Suprapubic skin (tissue), 4 donors: ENCODE measurements around the gene MAD1L1. TPM values are rescaled to one million over a fixed set of nuclear protein-coding genes. Genes with fewer than 3 reads are reported as not detected.

Experiments
- DNase-seq, 2 donors: peaks; one replicate each; pipeline ENCODE4 v3.0.0-alpha.2; 2019; ENCODE audit warnings: low spot score in 2 of 2
- H3K27ac ChIP-seq: fragments of 200-600 bp; sonication (generic); one replicate; pipeline ENCODE4 v1.5.1; 2019
- H3K27me3 ChIP-seq: fragments of 200-600 bp; sonication (generic); one replicate; pipeline ENCODE4 v1.5.1; 2019
- H3K36me3 ChIP-seq: fragments of 200-600 bp; sonication (generic); one replicate; pipeline ENCODE4 v1.5.1; 2019
- H3K4me1 ChIP-seq: fragments of 200-600 bp; sonication (generic); one replicate; pipeline ENCODE4 v1.5.1; 2019
- H3K4me3 ChIP-seq: fragments of 200-600 bp; sonication (generic); one replicate; pipeline ENCODE4 v1.5.1; 2019; ENCODE audit warnings: mild to moderate bottlenecking
- H3K9me3 ChIP-seq: fragments of 200-600 bp; sonication (generic); one replicate; pipeline ENCODE4 v1.5.1; 2019
- CTCF ChIP-seq, 2 donors: fragments of 200-600 bp in 1 of 2; fragments of 450-650 bp in 1 of 2; sonication (generic) in 1 of 2; IDR thresholded peaks; one replicate each; pipeline ENCODE4 v1.5.1; 2016 to 2019; ENCODE audit warnings: antibody characterized with exemption in 2 of 2, mild to moderate bottlenecking in 1 of 2, moderate library complexity in 1 of 2
- EP300 ChIP-seq: sonication (generic); formaldehyde crosslinking; IDR thresholded peaks from one replicate; pipeline ENCODE4 v1.6.1; 2017; ENCODE audit warnings: antibody characterized with exemption
- POLR2A ChIP-seq, 2 donors: fragments of 450-650 bp; IDR thresholded peaks; one replicate each; pipeline ENCODE4 v1.6.1; 2017; ENCODE audit warnings: antibody characterized with exemption in 2 of 2, mild to moderate bottlenecking in 2 of 2, moderate library complexity in 2 of 2
- POLR2AphosphoS5 ChIP-seq, 3 donors: sonication (generic); formaldehyde crosslinking; IDR thresholded peaks; one replicate each; pipeline ENCODE4 v1.6.1; 2017; ENCODE audit warnings: antibody characterized with exemption in 3 of 3
- WGBS: methylation state at CpG from one replicate; pipeline ENCODE4 v1.1.5; 2018; 5-methylcytosine and 5-hydroxymethylcytosine counted together
- total RNA-seq, 4 donors: library from RNA; depleted of rRNA; stranded (reverse); fragments of >200 nt; gene quantifications; one replicate each; pipeline ENCODE4 v1.1.0, GENCODE V29; 2016

The MAD1L1 gene
- total RNA-seq, 4 donors from 2014 or later: 53.2 to 69.8 (median 62.2) TPM

DNA sequence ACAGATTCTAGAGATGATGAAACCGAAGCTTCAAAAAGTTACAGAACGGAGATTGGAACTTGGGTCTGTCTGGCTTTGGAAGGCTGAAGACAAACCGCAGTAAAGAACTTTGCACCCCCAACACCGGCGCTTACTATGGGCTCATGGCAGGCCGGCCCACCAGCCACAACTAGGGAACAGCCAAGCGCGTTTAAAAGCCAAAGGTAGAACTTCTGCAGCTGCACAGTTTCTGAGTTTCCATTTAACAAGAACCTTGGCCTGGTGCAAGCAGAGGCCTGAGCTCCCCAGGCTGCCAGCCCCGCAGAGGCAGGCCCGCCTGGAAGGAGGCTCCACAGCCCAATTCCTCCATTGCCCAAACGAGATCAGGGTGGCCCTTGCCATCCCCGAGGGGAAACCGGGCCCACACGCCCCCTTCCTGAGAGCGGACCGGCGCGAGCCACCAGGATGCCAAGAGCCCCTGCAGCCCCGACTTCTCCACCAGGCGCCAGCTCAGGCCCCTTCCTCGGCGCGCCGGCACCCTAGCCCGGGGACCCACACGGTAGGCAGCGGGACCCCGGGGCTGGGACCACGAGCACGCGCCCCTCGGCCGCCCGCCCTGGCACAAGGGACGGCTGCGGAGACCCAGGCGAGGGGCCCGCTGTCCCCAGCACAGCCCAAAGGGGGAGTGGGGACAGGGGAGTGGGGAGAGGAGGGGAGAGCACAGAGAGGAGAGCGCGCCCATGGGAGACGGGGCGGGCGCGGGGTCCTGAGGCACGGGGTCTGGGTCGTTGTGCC lies 566 bp downstream of the MAD1L1 start:
- WGBS: 3% methylated on average over 14 of the region's 46 CpGs
- Histone ChIP-seq H3K27me3 (no peaks in the 10 kb centered on the region), H3K9me3 (no peaks in the 10 kb centered on the region), H3K27ac (peak overlapping the region; percentile 20), H3K4me3 (peak overlapping the region; percentile 58), H3K36me3 (peaks cover 19% of the 10 kb centered on the region), H3K4me1 (peaks cover 25% of the 10 kb centered on the region)
- DNase-seq: no peak
- TF ChIP-seq CTCF (IDR thresholded peaks at IDR 0.05) (no peak), POLR2A (IDR thresholded peaks at IDR 0.05) (no peak), EP300 (no peak), POLR2AphosphoS5 (IDR thresholded peaks at IDR 0.05) (no peak)

- no peak for DNase-seq
- Histone ChIP-seq H3K9me3 (no peaks in the 10 kb centered on the region), H3K36me3 (peaks cover 19% of the 10 kb centered on the region), H3K4me1 (peaks cover 19% of the 10 kb centered on the region), H3K27me3 (no peaks in the 10 kb centered on the region), H3K27ac (no peak overlapping the region), H3K4me3 (no peak overlapping the region)
- no peak for TF ChIP-seq CTCF (IDR thresholded peaks at IDR 0.05)
- no peak for TF ChIP-seq EP300
- TF ChIP-seq POLR2AphosphoS5 (IDR thresholded peaks at IDR 0.05): no peak
- no peak for TF ChIP-seq POLR2A (IDR thresholded peaks at IDR 0.05)
- WGBS: 73% methylated on average over 9 of the region's 9 CpGs
Observed at GRCh38 chr7:2230882-2231281, 1.9 kb downstream of the MAD1L1 start.

DNA sequence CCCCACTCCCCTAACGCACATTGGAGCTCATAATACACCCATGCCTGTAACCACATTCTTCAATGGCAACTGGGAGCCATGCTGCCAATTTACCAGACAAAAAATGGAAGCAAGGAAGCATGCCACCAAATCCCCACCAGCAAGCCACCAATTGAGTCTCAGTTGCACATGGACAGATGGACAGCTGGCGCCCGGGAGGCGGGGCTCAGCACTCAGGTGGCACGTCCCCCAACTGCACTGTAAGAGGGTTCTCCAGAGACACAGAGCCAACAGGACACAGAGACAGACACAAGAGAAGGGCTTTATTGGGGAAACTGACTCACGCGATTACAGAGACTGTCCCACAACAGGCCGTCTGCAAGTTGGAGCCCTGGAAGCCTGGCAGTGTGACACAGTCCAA lies 2.5 kb downstream of the MAD1L1 start:
- Histone ChIP-seq H3K36me3 (peaks cover 17% of the 10 kb centered on the region), H3K9me3 (no peaks in the 10 kb centered on the region), H3K27ac (no peak overlapping the region), H3K4me3 (no peak overlapping the region), H3K27me3 (no peaks in the 10 kb centered on the region), H3K4me1 (peaks cover 19% of the 10 kb centered on the region)
- TF ChIP-seq POLR2AphosphoS5 (IDR thresholded peaks at IDR 0.05) (no peak), POLR2A (IDR thresholded peaks at IDR 0.05) (no peak), CTCF (IDR thresholded peaks at IDR 0.05) (no peak), EP300 (no peak)
- DNase-seq: no peak
- 93% methylated on average over 5 of the region's 8 CpGs for WGBS

- 60% methylated on average over 3 of the region's 7 CpGs for WGBS
- H3K27ac ChIP-seq: no peak overlapping the region
- TF ChIP-seq POLR2A (IDR thresholded peaks at IDR 0.05) (no peak), EP300 (no peak), POLR2AphosphoS5 (IDR thresholded peaks at IDR 0.05) (no peak), CTCF (IDR thresholded peaks at IDR 0.05) (no peak)
- no peak overlapping the region for H3K4me3 ChIP-seq
- H3K36me3 ChIP-seq: peaks cover 9% of the 10 kb centered on the region
- H3K4me1 ChIP-seq: peaks cover 22% of the 10 kb centered on the region
- no peak for DNase-seq
- no peaks in the 10 kb centered on the region for H3K27me3 ChIP-seq
- H3K9me3 ChIP-seq: no peaks in the 10 kb centered on the region
Observed at GRCh38 chr7:2229467-2229866, 3.3 kb downstream of the MAD1L1 start.

- H3K27ac ChIP-seq: no peak overlapping the region
- H3K36me3 ChIP-seq: peaks cover 8% of the 10 kb centered on the region
- H3K9me3 ChIP-seq: no peaks in the 10 kb centered on the region
- no peaks in the 10 kb centered on the region for H3K27me3 ChIP-seq
- H3K4me3 ChIP-seq: no peak overlapping the region
- TF ChIP-seq EP300 (no peak), CTCF (IDR thresholded peaks at IDR 0.05) (no peak), POLR2AphosphoS5 (IDR thresholded peaks at IDR 0.05) (no peak), POLR2A (IDR thresholded peaks at IDR 0.05) (no peak)
- DNase-seq: no peak
- H3K4me1 ChIP-seq: peaks cover 27% of the 10 kb centered on the region
- 72% methylated on average over 8 of the region's 8 CpGs for WGBS
Observed at GRCh38 chr7:2228921-2229320, 3.8 kb downstream of the MAD1L1 start.
